Retina (tissue), 1 donor: ENCODE measurements around the gene GNAI2.
"Not testable (repeated sequence)": the region's sequence is repeated elsewhere in the genome, so short reads cannot be mapped to it uniquely, and the experiment has no call there.

Experiments used
- DNase-seq: peaks from one replicate; pipeline ENCODE4 v3.0.0-alpha.2; 2016

The GNAI2 gene

GRCh38 chr3:50267280-50267913, 31.4 kb downstream of the GNAI2 start:
- DNase-seq, result peak; percentile 59

DNA sequence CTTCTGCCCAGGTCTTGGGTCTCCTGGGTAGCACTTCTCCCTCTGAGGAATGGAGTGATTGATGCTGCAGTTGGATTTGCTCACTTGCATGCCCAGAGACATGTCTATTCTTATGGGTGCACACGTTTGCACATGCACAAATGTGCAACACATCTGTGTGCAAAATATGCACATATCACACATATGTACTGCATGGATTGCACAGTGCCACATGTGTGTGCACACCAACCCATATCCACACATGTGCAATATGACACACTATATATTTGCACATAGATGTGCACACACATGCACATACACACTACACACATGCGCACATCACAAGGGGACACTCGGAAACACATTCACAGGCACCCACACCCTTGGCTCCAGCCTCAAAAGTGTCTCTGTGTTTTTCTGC, 32.3 kb downstream of the GNAI2 start:
- no peak for DNase-seq

GRCh38 chr3:50268703-50269451, 32.9 kb downstream of the GNAI2 start, which contains the start of gene SEMA3B:
TSS of gene SEMA3B (plus strand) at chr3:50269147. CDS start at chr3:50269241, 94 bp downstream.
- no peak for DNase-seq

- no peak for DNase-seq
Measured at GRCh38 chr3:50269460-50269859, 33.5 kb downstream of the GNAI2 start.

DNA sequence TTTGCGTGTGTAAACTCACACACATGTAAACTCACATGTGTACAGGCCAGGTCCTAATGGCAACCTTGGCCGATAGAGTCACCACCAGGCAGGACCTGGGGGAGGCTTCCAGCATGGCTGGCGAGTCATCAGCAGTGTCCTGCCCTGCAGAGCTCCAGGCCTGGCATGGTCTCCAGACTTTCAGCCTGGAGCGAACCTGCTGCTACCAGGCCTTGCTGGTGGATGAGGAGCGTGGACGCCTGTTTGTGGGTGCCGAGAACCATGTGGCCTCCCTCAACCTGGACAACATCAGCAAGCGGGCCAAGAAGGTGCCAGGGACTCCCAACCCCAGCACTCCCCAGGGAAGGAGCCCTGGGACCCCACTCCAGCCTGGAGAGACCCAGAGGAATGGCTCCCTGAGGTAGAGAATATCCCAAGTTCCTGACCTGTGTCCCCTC, 34.0 kb downstream of the GNAI2 start:
- DNase-seq, result no peak

GRCh38 chr3:50270422-50271224, 34.6 kb downstream of the GNAI2 start:
- DNase-seq, result no peak

DNA sequence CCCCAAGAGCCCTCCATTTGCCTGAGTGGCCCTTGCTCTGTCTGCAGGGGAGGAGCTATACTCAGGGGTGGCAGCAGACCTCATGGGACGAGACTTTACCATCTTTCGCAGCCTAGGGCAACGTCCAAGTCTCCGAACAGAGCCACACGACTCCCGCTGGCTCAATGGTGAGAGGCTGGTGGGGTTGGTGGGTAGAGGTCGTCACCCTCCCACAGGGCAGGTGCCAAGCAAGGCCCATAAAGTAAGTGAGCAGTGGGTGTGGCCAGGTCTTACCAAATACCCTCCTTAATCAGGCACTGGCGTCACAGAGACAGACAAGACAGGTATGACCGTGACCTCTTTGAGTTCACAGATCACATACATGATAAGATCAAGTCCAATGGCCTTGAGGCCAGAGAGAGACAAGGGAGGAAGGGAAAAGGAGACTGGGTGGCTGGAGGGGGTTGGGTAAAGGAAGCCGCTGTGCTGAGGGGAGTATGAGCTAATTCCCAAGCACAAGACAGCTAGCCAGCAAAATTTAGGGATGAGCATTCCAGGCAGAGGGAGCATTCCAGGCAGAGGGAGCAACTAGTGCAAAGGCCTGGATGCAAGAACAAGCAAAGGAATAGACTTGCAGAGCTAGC, 35.4 kb downstream of the GNAI2 start:
- no peak for DNase-seq

DNA sequence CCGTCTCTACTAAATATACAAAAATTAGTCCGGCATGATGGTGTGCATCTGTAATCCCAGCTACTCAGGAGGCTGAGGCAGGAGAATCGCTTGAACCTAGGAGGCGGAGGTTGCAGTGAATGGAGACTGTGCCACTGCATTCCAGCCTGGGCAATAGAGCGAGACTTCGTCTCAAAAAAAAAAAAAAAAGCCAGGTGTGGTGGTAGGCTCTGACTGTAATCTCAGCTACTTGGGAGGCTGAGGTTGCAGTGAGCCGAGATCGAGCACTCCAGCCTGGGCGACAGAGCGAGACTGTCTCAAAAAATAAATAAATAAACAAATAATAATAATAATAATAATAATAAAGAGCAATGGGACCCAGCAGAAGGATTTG, 36.5 kb downstream of the GNAI2 start:
- DNase-seq, result not testable (repeated sequence)

DNA sequence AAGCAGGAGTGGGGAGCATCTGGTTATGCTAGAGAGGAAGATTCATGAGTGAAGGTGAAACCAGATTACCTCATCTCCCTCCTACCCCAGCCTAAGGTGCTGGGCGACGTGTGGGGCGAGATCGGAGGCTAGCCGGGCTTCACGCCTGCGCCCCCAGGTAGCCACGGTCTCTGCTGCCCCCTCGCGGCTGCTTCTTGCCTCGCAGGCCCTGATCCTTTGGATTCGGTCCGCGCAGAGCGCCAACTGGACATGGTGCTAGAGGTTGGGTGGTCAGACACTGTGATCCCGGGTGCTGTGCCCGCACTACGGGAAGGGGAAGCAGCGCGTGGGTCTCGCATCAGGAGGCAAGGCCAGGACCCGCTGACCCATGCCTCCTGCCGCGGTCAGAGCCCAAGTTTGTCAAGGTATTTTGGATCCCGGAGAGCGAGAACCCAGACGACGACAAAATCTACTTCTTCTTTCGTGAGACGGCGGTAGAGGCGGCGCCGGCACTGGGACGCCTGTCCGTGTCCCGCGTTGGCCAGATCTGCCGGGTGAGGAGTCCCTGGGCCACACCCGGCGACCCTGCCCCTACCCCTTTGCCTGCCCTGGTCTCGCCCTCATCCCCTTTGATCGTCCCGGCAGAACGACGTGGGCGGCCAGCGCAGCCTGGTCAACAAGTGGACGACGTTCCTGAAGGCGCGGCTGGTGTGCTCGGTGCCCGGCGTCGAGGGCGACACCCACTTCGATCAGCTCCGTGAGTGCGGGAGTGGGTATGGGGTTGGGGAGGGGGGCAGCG, 37.1 kb downstream of the GNAI2 start:
- peak; percentile 94 for DNase-seq

- no peak for DNase-seq
Measured at GRCh38 chr3:50273689-50274065, 37.7 kb downstream of the GNAI2 start.

DNA sequence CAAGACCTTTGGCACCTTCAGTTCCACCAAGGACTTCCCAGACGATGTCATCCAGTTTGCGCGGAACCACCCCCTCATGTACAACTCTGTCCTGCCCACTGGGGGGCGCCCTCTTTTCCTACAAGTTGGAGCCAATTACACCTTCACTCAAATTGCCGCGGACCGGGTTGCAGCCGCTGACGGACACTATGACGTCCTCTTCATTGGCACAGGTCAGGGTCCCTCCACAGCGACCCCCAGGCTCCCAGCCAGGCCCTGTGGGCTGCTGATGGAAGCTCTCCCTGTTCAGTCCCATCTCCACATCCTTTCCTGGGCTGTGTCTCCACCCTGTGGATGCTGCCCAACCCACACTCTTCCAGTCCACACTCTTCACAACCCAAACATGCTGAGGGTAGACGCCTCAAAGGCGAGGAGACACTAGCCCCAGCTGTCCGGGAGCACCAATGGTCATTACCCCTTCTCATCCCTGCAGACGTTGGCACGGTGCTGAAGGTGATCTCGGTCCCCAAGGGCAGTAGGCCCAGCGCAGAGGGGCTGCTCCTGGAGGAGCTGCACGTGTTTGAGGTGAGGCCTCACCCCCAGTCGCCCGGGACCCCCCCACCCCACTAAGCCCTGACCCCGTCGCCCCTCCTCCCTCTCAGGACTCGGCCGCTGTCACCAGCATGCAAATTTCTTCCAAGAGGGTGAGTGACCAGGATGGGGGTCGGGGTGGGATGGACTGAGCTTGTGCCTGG, 38.5 kb downstream of the GNAI2 start:
- DNase-seq, result peak; percentile 58

DNA sequence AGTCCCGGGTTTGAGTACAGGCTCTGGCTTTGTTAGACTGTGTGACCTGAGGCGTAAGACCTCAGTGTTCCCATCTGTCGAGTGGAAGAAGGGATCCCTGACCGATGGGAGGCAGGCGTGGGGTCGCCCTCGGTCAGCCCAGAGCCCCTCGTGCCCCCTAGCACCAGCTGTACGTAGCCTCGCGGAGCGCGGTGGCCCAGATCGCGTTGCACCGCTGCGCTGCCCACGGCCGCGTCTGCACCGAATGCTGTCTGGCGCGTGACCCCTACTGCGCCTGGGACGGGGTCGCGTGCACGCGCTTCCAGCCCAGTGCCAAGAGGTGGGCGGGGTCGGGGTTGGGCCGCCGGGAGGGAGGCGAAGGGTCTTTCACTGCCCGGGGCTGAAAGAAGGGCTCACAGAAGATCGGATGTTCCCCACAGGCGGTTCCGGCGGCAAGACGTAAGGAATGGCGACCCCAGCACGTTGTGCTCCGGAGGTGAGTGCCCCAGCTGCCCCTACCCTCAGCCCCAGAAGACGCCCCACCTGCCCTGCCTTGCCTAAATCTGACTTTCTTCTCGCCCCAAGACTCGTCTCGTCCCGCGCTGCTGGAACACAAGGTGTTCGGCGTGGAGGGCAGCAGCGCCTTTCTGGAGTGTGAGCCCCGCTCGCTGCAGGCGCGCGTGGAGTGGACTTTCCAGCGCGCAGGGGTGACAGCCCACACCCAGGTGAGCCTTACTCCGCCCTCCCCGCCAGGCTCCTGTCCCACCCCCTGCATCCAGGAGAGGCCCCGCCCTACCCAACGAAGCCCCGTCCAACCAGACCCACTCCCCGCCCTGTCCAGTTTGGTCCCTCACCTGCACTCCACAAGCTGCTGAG, 39.4 kb downstream of the GNAI2 start:
- DNase-seq, result peak; percentile 71

- DNase-seq, result no peak
Measured at GRCh38 chr3:50275996-50276761, 40.2 kb downstream of the GNAI2 start.

GRCh38 chr3:50276762-50277101, 40.7 kb downstream of the GNAI2 start:
- DNase-seq, result no peak

DNA sequence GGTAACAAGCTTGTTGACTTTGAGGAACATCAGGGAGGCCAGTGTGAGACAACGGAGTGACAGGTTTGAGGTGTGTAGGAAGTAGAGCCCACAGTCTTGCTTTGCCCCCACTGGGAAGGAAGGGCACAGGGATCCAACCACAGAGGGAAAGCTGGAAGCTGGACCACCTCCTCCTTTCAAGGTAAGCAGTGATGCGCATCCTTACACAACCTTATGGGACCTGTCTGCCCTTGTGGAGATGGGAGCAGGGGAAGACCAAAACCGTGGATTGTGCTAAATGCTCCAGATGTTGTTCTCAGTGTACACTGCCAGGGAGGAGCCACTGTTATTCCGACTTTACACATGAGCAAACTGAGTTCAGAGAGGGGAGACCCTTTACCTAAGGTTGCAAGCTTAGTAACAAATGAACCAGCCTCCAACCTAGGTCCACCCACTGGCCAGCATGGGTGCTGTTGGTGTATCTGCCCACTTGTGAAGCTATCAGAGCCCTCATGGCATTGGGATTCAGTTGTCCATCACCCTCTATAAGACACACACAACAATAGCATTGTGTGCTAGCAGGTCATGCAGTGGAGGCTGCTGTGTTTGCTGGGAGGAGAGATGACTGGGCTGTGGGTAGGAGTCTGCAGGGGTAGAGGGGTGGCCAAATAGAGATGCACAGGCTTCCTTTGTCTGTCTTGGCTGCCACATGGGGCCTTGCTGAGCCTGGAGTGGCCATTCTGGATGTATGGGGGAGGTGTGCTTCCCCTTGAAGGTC, 42.3 kb downstream of the GNAI2 start:
- DNase-seq, result no peak

DNA sequence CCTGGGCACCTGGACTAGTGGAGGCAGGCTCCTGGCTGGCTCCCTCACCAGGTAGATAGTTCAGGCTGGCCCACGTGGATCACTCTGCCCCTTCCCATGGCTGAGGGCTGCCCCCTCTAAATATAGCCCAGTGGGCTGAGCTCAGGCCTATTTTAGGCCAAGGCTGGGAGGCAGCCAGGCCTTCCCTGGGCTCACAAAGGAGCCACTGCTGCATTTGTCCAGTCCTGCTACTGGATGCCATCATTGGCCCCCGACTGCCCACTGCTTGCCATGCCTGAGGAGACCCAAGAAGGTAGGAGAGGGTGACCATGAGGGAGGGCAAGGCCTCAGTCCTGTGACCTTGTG, 42.8 kb downstream of the GNAI2 start, which contains the start of gene LSMEM2:
Gene LSMEM2, plus strand, starts transcription at position 208 of the 345 bp plus-strand sequence. Its CDS starts 27 bp downstream, at position 235.
- DNase-seq, result no peak

- no peak for DNase-seq
Measured at GRCh38 chr3:50279255-50280016, 43.4 kb downstream of the GNAI2 start.

DNA sequence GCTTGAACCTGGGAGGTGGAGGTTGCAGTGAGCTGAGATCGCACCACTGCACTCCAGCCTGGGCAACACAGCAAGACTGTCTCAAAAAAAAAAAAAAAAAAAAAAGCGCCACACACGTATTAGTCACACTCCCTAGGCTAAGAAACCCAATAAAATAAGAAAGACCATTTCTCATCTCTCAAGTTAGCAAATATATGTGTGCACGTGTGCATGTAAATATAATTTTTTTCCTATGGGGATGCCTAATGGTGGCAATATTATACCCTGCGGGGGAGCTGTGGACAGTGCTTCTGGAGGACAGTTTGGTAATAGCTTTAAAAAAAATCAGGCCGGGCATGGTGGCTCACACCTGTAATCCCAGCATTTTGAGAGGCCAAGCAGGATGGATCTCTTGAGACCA, 48.1 kb downstream of the GNAI2 start:
- not testable (repeated sequence) for DNase-seq
